Measurements from ENCODE around the gene PARP2. TPM values are rescaled to one million over a fixed set of nuclear protein-coding genes. Genes with fewer than 3 reads are reported as not detected.
A peak's percentile ranks its signal among the peaks of the same experiment; 100 is the strongest.

PARP2 gene
- total and polyA plus RNA-seq, 2 donors (not counting 3 experiments of a cell fraction or from before 2014, with no cell fraction given): 15.7 to 30.6 TPM

GRCh38 chr14:20332788-20333493, 10.5 kb upstream of the PARP2 start, which contains the start of gene CCNB1IP1:
TSS of gene CCNB1IP1 (minus strand) at chr14:20333279. CDS start at chr14:20316523, 16,756 bp downstream.
- intact Hi-C loops (cut with micrococcal nuclease): loop anchor here (1.0 to 2.0 kb wide), 4 partner anchors 9 to 352 kb away; partner anchors contain the start of genes APEX1, OSGEP, RNASE4 and TEP1
- Histone ChIP-seq H3K27ac (ENCODE audit: insufficient read depth, low read depth, low read length) (peak within 1 kb of the TSS; percentile 71), H3K27me3 (ENCODE audit: control insufficient read depth in 2 of 2, insufficient read depth in 2 of 2, low read length in 2 of 2) (no peaks in the 10 kb centered on the region), H3K4me1 (ENCODE audit: control insufficient read depth, extremely low read depth, insufficient read depth, low read length) (peaks cover 19% of the 10 kb centered on the region), H2AFZ (ENCODE audit: low read depth, low read length) (peak within 1 kb of the TSS; percentile 66), H3K36me3 (ENCODE audit: control insufficient read depth in 2 of 2, extremely low read depth in 1 of 2, insufficient read depth in 2 of 2, low read length in 2 of 2) (peaks cover 0 to 6% of the 10 kb centered on the region in 2 experiments), H3K9me1 (replicated peaks; ENCODE audit: control insufficient read depth, extremely low read depth, insufficient read depth, low read length) (no peaks in the 10 kb centered on the region), H3K79me2 (ENCODE audit: control insufficient read depth, insufficient read depth, low read length) (peaks cover 49% of the 10 kb centered on the region), H3K9me3 (replicated peaks; ENCODE audit: control insufficient read depth, insufficient read depth, low read length) (no peaks in the 10 kb centered on the region), H4K20me1 (replicated peaks; ENCODE audit: control insufficient read depth, extremely low read depth, insufficient read depth, low read length) (no peaks in the 10 kb centered on the region), H3K9ac (replicated peaks; ENCODE audit: extremely low read depth, insufficient read depth, low read length) (peak within 1 kb of the TSS; percentile 83), H3K4me3 (replicated peaks in 1 of 3; ENCODE audit: insufficient read depth in 1 of 3, low read depth in 1 of 3, low read length in 3 of 3) (peak within 1 kb of the TSS; percentile 48 to 93 (median 65)), H3K4me2 (ENCODE audit: insufficient read depth, low read length) (peak within 1 kb of the TSS; percentile 68)
- ChIA-PET POLR2A (interaction anchor here (1.4 to 2.2 kb wide), 2 partner anchors 9 to 137 kb away, joined by 3 to 30 read pairs; partner anchors contain the start of gene PARP2), CTCF (interaction anchor here (0.8 to 2.2 kb wide), 6 partner anchors 10 to 276 kb away, joined by 3 to 25 read pairs (median 4); partner anchors contain the start of gene PARP2)
- FAIRE-seq (peak; percentile 97), DNase-seq (ENCODE audit: low read depth, low spot score) (peak; percentile 87)
- BruUV-seq (replicated peaks): TSS peak; percentile 78
- dilution Hi-C loops (cut with MboI; ENCODE audit: extremely low pct_ligation_motif_present, low sequenced_read_pairs): no loop called here
- TF ChIP-seq MYC (IDR thresholded peaks at IDR 0.05; ENCODE audit: low read depth, low read length) (peak; percentile 80), POLR2A (IDR thresholded peaks at IDR 0.05; ENCODE audit: low read depth, low read length) (peak; percentile 69), FOS (IDR thresholded peaks at IDR 0.05; ENCODE audit: borderline replicate concordance, insufficient read depth, low read length) (no peak), POLR2AphosphoS5 (IDR thresholded peaks at IDR 0.05; ENCODE audit: insufficient read depth, low read depth, low read length) (peak; percentile 29), JUN (IDR thresholded peaks at IDR 0.05; ENCODE audit: borderline replicate concordance, insufficient read depth, insufficient read length, low read depth) (peak; percentile 63), CTCF (IDR thresholded peaks at IDR 0.05; ENCODE audit: extremely low read depth in 1 of 2, insufficient read depth in 1 of 2, low read depth in 1 of 2, low read length in 2 of 2) (no peak), MAX (IDR thresholded peaks at IDR 0.05; ENCODE audit: insufficient read depth, insufficient read length) (peak; percentile 73), GATA2 (IDR thresholded peaks at IDR 0.05; ENCODE audit: insufficient read depth, insufficient read length, low read depth, low read length) (no peak), EZH2 (IDR thresholded peaks at IDR 0.05; ENCODE audit: borderline replicate concordance, low read depth, low read length, severe bottlenecking) (no peak)
